Endothelial cell of umbilical vein (primary cell): Measurements from ENCODE around the gene PROK1. TPM values are rescaled to one million over a fixed set of nuclear protein-coding genes. Genes with fewer than 3 reads are reported as not detected.

ENCODE experiments used
- BruUV-seq: library from RNA; stranded (reverse); fragments of 400-500 nt; replicated peaks from 2 replicates; lab custom pipeline; 2021; lab: Mats Ljungman, UMichigan
- CTCF ChIA-PET: fragments of 300-600, 350-600 bp; sonication (Branson Sonifier 250); formaldehyde crosslinking; loops from one replicate; lab custom pipeline; 2021; ENCODE audit warnings: antibody characterized with exemption, inconsistent platforms; lab: Charles Lee
- POLR2A ChIA-PET: fragments of 300-600, 350-600 bp; sonication (Branson Sonifier 250); formaldehyde crosslinking; loops from one replicate; lab custom pipeline; 2021; ENCODE audit warnings: antibody characterized with exemption, inconsistent platforms; lab: Charles Lee
- DNase-seq: peaks from one replicate; pipeline ENCODE4 v3.0.0-alpha.2; 2011; ENCODE audit warnings: low read depth, low spot score
- FAIRE-seq: peaks from 2 replicates; lab custom pipeline; 2011; peaks lifted over from hg19 to GRCh38; lab: Jason Lieb, UNC
- H2AFZ ChIP-seq: 2 replicates; pipeline ENCODE4 v1.6.0; 2012; ENCODE audit warnings: low read depth, low read length, control low read depth, inconsistent platforms
- H3K27ac ChIP-seq: 2 replicates; pipeline ENCODE4 v1.5.1; 2011; ENCODE audit warnings: low read depth, mild to moderate bottlenecking, control low read depth, low read length, moderate library complexity; ENCODE audit not compliant: insufficient read depth
- H3K27me3 ChIP-seq, 2 experiments: 2 replicates each; pipeline versions ENCODE4 v1.6.0 to v1.6.1; 2011; ENCODE audit warnings: low read length in 2 of 2, mixed read lengths in 1 of 2; ENCODE audit not compliant: control insufficient read depth in 2 of 2, insufficient read depth in 2 of 2
- H3K36me3 ChIP-seq, 2 experiments: 2 replicates in 1 of 2; 3 replicates in 1 of 2; pipeline ENCODE4 v1.5.1; 2011; ENCODE audit warnings: low read length in 2 of 2, mild to moderate bottlenecking in 1 of 2, moderate library complexity in 1 of 2; ENCODE audit not compliant: control insufficient read depth in 2 of 2, insufficient read depth in 2 of 2; ENCODE audit errors: extremely low read depth in 1 of 2
- H3K4me1 ChIP-seq: 3 replicates; pipeline ENCODE4 v1.5.1; 2011; ENCODE audit warnings: mild to moderate bottlenecking, low read length; ENCODE audit not compliant: control insufficient read depth, insufficient read depth; ENCODE audit errors: extremely low read depth
- H3K4me2 ChIP-seq: 2 replicates; pipeline ENCODE4 v1.6.1; 2011; ENCODE audit warnings: low read length, control low read depth, mixed read lengths; ENCODE audit not compliant: insufficient read depth
- H3K4me3 ChIP-seq, 3 experiments: fragments of 200-600 bp in 1 of 3; sonication (generic), shearing (Covaris generic) in 1 of 3; replicated peaks in 1 of 3; 2 replicates each; pipeline ENCODE4 v1.5.1; 2011 to 2016; ENCODE audit warnings: control low read depth in 3 of 3, low read length in 3 of 3, mild to moderate bottlenecking in 2 of 3, inconsistent platforms in 1 of 3, low read depth in 1 of 3, moderate library complexity in 1 of 3; ENCODE audit not compliant: insufficient read depth in 1 of 3
- H3K79me2 ChIP-seq: 2 replicates; pipeline ENCODE4 v1.6.0; 2012; ENCODE audit warnings: low read length, inconsistent platforms; ENCODE audit not compliant: control insufficient read depth, insufficient read depth
- H3K9ac ChIP-seq: replicated peaks from 2 replicates; pipeline ENCODE3; 2011; ENCODE audit warnings: low read length, control low read depth; ENCODE audit not compliant: insufficient read depth; ENCODE audit errors: extremely low read depth
- H3K9me1 ChIP-seq: replicated peaks from 3 replicates; pipeline ENCODE4 v1.6.0; 2011; ENCODE audit warnings: mild to moderate bottlenecking, low read length; ENCODE audit not compliant: control insufficient read depth, insufficient read depth; ENCODE audit errors: extremely low read depth
- H3K9me3 ChIP-seq: replicated peaks from 2 replicates; pipeline ENCODE4 v1.5.1; 2012; ENCODE audit warnings: low read length, inconsistent platforms; ENCODE audit not compliant: control insufficient read depth, insufficient read depth
- H4K20me1 ChIP-seq: replicated peaks from 2 replicates; pipeline ENCODE3; 2011; ENCODE audit warnings: mild to moderate bottlenecking, low read length; ENCODE audit not compliant: control insufficient read depth, insufficient read depth; ENCODE audit errors: extremely low read depth
- EZH2 ChIP-seq: IDR thresholded peaks from 2 replicates; pipeline ENCODE4 v1.6.1; 2012; ENCODE audit warnings: borderline replicate concordance, low read depth, mild to moderate bottlenecking, moderate library complexity, low read length, inconsistent platforms; ENCODE audit not compliant: severe bottlenecking
- GATA2 ChIP-seq: IDR thresholded peaks from 2 replicates; pipeline ENCODE4 v1.7.0; 2011; ENCODE audit warnings: low read depth, mild to moderate bottlenecking, moderate library complexity, mixed read lengths, low read length; ENCODE audit not compliant: insufficient read length, insufficient read depth
- JUN ChIP-seq: IDR thresholded peaks from 2 replicates; pipeline ENCODE4 v1.6.1; 2011; ENCODE audit warnings: borderline replicate concordance, low read depth; ENCODE audit not compliant: insufficient read length, insufficient read depth
- MAX ChIP-seq: IDR thresholded peaks from 2 replicates; pipeline ENCODE4 v1.6.1; 2011; ENCODE audit not compliant: insufficient read depth, insufficient read length
- MYC ChIP-seq: IDR thresholded peaks from one replicate; pipeline ENCODE4 v1.6.1; 2011; ENCODE audit warnings: mild to moderate bottlenecking, low read depth, low read length
- POLR2A ChIP-seq: IDR thresholded peaks from 2 replicates; pipeline ENCODE4 v1.6.1; 2012; ENCODE audit warnings: low read depth, mild to moderate bottlenecking, control low read depth, low read length
- POLR2AphosphoS5 ChIP-seq: IDR thresholded peaks from 2 replicates; pipeline ENCODE4 v1.6.1; 2012; ENCODE audit warnings: low read depth, mild to moderate bottlenecking, control low read depth, low read length, moderate library complexity; ENCODE audit not compliant: insufficient read depth
- dilution Hi-C: fragments of 300-500 bp; cut with MboI; formaldehyde crosslinking; loops from one replicate; pipeline ENCODE4 v1.15.0; 2019; ENCODE audit warnings: low sequenced_read_pairs; ENCODE audit not compliant: extremely low pct_ligation_motif_present
- intact Hi-C: fragments of 100-400 bp; cut with micrococcal nuclease; formaldehyde crosslinking; loops from one replicate; pipeline ENCODE4 v1.10.0; 2022
- polyA plus RNA-seq, 4 experiments: library from polyadenylated mRNA; depleted of rRNA in 3 of 4; stranded (reverse) in 3 of 4; unstranded in 1 of 4; fragments of >200 nt; gene quantifications; 2 replicates each; pipeline versions ENCODE4 v1.2.1 to v1.2.3, GENCODE V29; 2011 to 2012; ENCODE audit warnings: missing spikeins in 1 of 4
- total RNA-seq: library from RNA; stranded (reverse); gene quantifications from 2 replicates; pipeline ENCODE4 v1.2.3, GENCODE V29; 2021
- TF ChIP-seq, protein P1 (sequence below), 2 donors: IDR thresholded peaks; 1 replicate in 1 of 2; 2 replicates in 1 of 2; pipeline ENCODE4 v1.5.1; 2011; ENCODE audit warnings: low read length in 2 of 2, mild to moderate bottlenecking in 2 of 2, moderate library complexity in 2 of 2, control low read depth in 1 of 2, inconsistent platforms in 1 of 2, low read depth in 1 of 2; ENCODE audit not compliant: insufficient read depth in 1 of 2; ENCODE audit errors: extremely low read depth in 1 of 2

PROK1 gene
- total and polyA plus RNA-seq, 2 donors (not counting 3 experiments of a cell fraction or from before 2014, with no cell fraction given) = not detected

DNA sequence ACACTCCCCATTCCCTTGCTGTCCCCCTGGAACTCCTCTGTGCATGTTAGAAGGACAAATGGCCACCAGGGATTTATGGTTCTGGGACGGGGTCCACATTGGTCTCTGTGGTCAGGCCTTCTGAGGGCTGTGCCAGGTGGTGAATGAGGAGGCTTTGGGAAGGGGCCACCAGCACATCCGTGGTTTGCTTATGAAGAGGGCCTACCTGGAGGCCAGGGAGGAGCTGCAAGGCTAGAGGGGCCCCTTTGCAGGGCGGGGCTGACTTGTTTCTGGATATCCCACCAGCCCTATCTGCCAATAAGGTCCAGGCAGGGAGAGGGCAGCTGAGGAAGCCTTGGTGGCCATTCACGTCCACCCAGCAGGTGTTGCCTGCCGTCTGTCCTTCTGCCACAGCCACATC is 43.1 kb downstream of the PROK1 start:
- Histone ChIP-seq H3K9me3 (no peaks in the 10 kb centered on the region), H2AFZ (no peak overlapping the region), H3K4me2 (no peak overlapping the region), H3K4me1 (no peaks in the 10 kb centered on the region), H4K20me1 (no peaks in the 10 kb centered on the region), H3K27me3 (peaks cover 0 to 7% of the 10 kb centered on the region in 2 experiments), H3K36me3 (no peaks in the 10 kb centered on the region), H3K9me1 (no peaks in the 10 kb centered on the region), H3K27ac (no peak overlapping the region), H3K79me2 (no peaks in the 10 kb centered on the region), H3K9ac (no peak overlapping the region), H3K4me3 (no peak overlapping the region)
- no peak for TF ChIP-seq EZH2
- no peak for TF ChIP-seq MAX
- TF ChIP-seq POLR2A = no peak
- TF ChIP-seq POLR2AphosphoS5 = no peak
- no peak for TF ChIP-seq JUN
- TF ChIP-seq MYC = no peak
- DNase-seq (no peak), FAIRE-seq (no peak)
- CTCF ChIA-PET = interaction anchor here (3.5 to 5.0 kb wide), 3 partner anchors 16 to 297 kb away, joined by 68 to 140 read pairs (median 111); no protein-coding TSS in a partner anchor
- dilution Hi-C loops (no loop called here), intact Hi-C loops (no loop called here)
- POLR2A ChIA-PET = no interaction called here
- BruUV-seq = no TSS peak

DNA sequence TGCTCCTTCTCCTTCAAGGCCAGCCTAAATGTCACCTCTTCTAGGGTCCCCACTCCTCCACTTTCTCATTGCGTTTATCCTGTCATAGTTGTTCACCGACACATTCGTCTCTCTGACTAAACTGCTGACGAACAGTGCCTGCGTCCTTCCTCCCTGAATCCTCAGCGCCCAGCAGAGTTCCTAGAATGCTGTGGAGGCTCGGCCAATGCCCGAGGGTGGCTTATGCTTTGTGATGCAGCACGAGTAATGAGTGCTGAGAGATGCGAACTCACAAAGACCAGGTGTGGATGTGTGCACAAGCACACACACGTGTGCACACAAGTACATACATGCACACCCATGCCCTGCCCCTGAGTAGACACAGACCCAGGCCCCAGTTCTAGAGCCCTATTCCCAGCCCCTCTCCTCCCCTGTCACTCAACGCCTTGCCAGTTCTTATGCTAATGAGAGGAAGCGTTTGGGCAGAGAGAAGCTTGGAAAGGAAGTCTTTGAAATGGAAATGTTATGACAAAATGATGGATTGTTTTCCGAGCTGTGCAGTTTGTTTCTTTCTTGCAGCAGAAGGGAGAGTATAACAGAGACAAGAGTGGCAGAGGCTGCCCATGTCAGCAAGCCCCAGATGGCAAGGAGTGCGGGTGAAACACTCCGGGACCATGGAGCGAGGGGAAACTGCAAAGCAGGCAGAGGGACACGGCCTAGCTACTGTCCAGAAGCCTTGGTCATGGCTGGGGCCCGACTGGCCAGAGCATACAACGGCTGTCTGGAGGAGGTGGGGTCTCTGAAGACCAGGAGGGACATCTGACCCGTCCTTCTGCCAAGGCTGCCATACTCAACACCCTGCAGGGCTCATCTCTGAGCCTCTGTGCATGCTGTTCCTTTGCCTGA is 43.8 kb downstream of the PROK1 start:
- DNase-seq (peak; percentile 3), FAIRE-seq (no peak)

More for the DNA sequence above, 43.8 kb downstream of the PROK1 start:
- no peaks in the 10 kb centered on the region for H3K79me2 ChIP-seq
- no peaks in the 10 kb centered on the region for H3K4me1 ChIP-seq
- no peaks in the 10 kb centered on the region for H3K9me1 ChIP-seq
- peaks cover 0 to 7% of the 10 kb centered on the region in 2 experiments for H3K27me3 ChIP-seq
- no peak overlapping the region for H3K4me2 ChIP-seq
- no TSS peak for BruUV-seq
- ChIA-PET POLR2A (no interaction called here), CTCF (interaction anchor here (1.1 to 5.0 kb wide), 26 partner anchors 10 to 465 kb away, joined by 3 to 140 read pairs (median 15); partner anchors contain the start of genes KCNC4 and LAMTOR5)
- no peak overlapping the region for H2AFZ ChIP-seq
- TF ChIP-seq EZH2 (no peak), GATA2 (no peak), POLR2A (no peak), MAX (no peak), POLR2AphosphoS5 (no peak)
- TF ChIP-seq, protein P1, sequence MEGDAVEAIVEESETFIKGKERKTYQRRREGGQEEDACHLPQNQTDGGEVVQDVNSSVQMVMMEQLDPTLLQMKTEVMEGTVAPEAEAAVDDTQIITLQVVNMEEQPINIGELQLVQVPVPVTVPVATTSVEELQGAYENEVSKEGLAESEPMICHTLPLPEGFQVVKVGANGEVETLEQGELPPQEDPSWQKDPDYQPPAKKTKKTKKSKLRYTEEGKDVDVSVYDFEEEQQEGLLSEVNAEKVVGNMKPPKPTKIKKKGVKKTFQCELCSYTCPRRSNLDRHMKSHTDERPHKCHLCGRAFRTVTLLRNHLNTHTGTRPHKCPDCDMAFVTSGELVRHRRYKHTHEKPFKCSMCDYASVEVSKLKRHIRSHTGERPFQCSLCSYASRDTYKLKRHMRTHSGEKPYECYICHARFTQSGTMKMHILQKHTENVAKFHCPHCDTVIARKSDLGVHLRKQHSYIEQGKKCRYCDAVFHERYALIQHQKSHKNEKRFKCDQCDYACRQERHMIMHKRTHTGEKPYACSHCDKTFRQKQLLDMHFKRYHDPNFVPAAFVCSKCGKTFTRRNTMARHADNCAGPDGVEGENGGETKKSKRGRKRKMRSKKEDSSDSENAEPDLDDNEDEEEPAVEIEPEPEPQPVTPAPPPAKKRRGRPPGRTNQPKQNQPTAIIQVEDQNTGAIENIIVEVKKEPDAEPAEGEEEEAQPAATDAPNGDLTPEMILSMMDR (IDR thresholded peaks at IDR 0.05; ENCODE audit: extremely low read depth in 1 of 2, insufficient read depth in 1 of 2, low read depth in 1 of 2, low read length in 2 of 2) = no peak
- intact Hi-C loops (no loop called here), dilution Hi-C loops (no loop called here)
- no peaks in the 10 kb centered on the region for H3K9me3 ChIP-seq
- H3K9ac ChIP-seq = no peak overlapping the region
- no peaks in the 10 kb centered on the region for H4K20me1 ChIP-seq
- H3K27ac ChIP-seq = no peak overlapping the region
- no peak overlapping the region for H3K4me3 ChIP-seq
- H3K36me3 ChIP-seq = no peaks in the 10 kb centered on the region
